Heart left ventricle (tissue), 13 donors: ENCODE results near the gene SERPINA9.

Source experiments
- POLR2A ChIP-seq, 2 donors: fragments of 450-650 bp; IDR thresholded peaks; one replicate each; pipeline ENCODE4 v1.6.1; 2017; ENCODE audit warnings: antibody characterized with exemption in 2 of 2, mild to moderate bottlenecking in 2 of 2, moderate library complexity in 2 of 2
- TF ChIP-seq, protein P1 (sequence below), 12 donors: fragments of 200-600 bp; sonication (generic) in 4 of 12; IDR thresholded peaks; one replicate each; pipeline versions ENCODE4 v1.5.0 to v1.8.0; 2018 to 2022; ENCODE audit warnings: antibody characterized with exemption in 12 of 12, mild to moderate bottlenecking in 5 of 12
- donor health status: ischemic (EF 13 %, LVEDD 7.1; RV severe dilation, severe dysfunction).
- donor health status: DM: no; HTN: yes; CAD: no.
- donor health status: DM: no; HTN: no; CAD: no.
- donor health status: ischemic (EF 25% LVEDD 6.9; RV normal size, moderate dysfunction).
- donor health status: ischemic (EF 25% LVEDD 5.7; RV mildly dilated, moderate dysfunction).
- donor health status: ischemic (EF 35%, LVEDD 5.7; RV mildly dilated, moderate dysfunction).
- donor health status: nonischemic (EF 11% LVEDD 7.7; RV severe dilation, severe dysfunction).
- donor health status: DM: yes; HTN: yes; CAD: no.
- donor health status: PGD.
- donor health status: ischemic (EF 29% LVEDD 5.4; RV normal size, mild dysfunction).
- donor health status: nonischemic (EF 23%, LVEDD 6.1; RV moderate dilation, normal function).

- TF ChIP-seq, protein P1, sequence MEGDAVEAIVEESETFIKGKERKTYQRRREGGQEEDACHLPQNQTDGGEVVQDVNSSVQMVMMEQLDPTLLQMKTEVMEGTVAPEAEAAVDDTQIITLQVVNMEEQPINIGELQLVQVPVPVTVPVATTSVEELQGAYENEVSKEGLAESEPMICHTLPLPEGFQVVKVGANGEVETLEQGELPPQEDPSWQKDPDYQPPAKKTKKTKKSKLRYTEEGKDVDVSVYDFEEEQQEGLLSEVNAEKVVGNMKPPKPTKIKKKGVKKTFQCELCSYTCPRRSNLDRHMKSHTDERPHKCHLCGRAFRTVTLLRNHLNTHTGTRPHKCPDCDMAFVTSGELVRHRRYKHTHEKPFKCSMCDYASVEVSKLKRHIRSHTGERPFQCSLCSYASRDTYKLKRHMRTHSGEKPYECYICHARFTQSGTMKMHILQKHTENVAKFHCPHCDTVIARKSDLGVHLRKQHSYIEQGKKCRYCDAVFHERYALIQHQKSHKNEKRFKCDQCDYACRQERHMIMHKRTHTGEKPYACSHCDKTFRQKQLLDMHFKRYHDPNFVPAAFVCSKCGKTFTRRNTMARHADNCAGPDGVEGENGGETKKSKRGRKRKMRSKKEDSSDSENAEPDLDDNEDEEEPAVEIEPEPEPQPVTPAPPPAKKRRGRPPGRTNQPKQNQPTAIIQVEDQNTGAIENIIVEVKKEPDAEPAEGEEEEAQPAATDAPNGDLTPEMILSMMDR (IDR thresholded peaks at IDR 0.05) = no peak
- TF ChIP-seq POLR2A (IDR thresholded peaks at IDR 0.05) = no peak
These were observed 47.4 kb downstream of the SERPINA9 start for GRCh38 chr14:94428610-94429009.
